Activated B cell treated with CpG ODN at 0.5 μM for 24 hours (primary cell): ENCODE data around the gene ASTL. TPM values are rescaled to one million over a fixed set of nuclear protein-coding genes. Genes with fewer than 3 reads are reported as not detected.

Source experiments
- ATAC-seq: fragments of 200-7000 bp; cut with Tn5 transposase; one replicate; pipeline ENCODE4 v1.10.0; 2021; ENCODE audit warnings: low read depth, mild to moderate bottlenecking, moderate library complexity
- CTCF ChIA-PET: fragments of 350-600 bp; sonication (Branson Sonifier 250); formaldehyde crosslinking; loops from one replicate; lab custom pipeline; 2021; ENCODE audit warnings: antibody characterized with exemption; lab: Charles Lee
- POLR2A ChIA-PET: fragments of 350-600 bp; sonication (Branson Sonifier 250); formaldehyde crosslinking; loops from one replicate; lab custom pipeline; 2021; ENCODE audit warnings: antibody characterized with exemption; lab: Charles Lee
- DNase-seq: peaks from one replicate; pipeline ENCODE4 v3.0.0; 2022
- H3K27ac Mint-ChIP-seq: one replicate; pipeline ENCODE4 v1.8.0; 2020; ENCODE audit warnings: mixed read lengths
- H3K27me3 Mint-ChIP-seq: one replicate; pipeline ENCODE4 v1.8.0; 2021; ENCODE audit warnings: mixed read lengths
- H3K36me3 Mint-ChIP-seq: one replicate; pipeline ENCODE4 v1.8.0; 2021; ENCODE audit warnings: low read depth, mixed read lengths
- H3K4me1 Mint-ChIP-seq: one replicate; pipeline ENCODE4 v1.8.0; 2021; ENCODE audit warnings: mixed read lengths
- H3K4me3 Mint-ChIP-seq: one replicate; pipeline ENCODE4 v1.8.0; 2020; ENCODE audit warnings: mild to moderate bottlenecking, mixed read lengths
- H3K9me3 Mint-ChIP-seq: one replicate; pipeline ENCODE4 v1.8.0; 2020; ENCODE audit warnings: mixed read lengths
- CTCF ChIP-seq: fragments of 200-600 bp; IDR thresholded peaks from one replicate; pipeline ENCODE4 v1.8.0; 2022; ENCODE audit warnings: antibody characterized with exemption, mild to moderate bottlenecking
- intact Hi-C: fragments of 100-400 bp; cut with micrococcal nuclease; formaldehyde crosslinking; loops from one replicate; pipeline ENCODE4 v1.15.1; 2024
- total RNA-seq: library from RNA; stranded (reverse); gene quantifications from 2 replicates; pipeline ENCODE4 v1.2.3, GENCODE V29; 2022

Gene ASTL
- total RNA-seq, 1 donor from 2014 or later, result 1.6 TPM

GRCh38 chr2:96175951-96176350 is 37.6 kb upstream of the ASTL start:
- ATAC-seq, result no peak
- H3K9me3 Mint-ChIP-seq, result no peaks in the 10 kb centered on the region

GRCh38 chr2:96174251-96175144 is 36.2 kb upstream of the ASTL start:
- Mint-ChIP-seq H3K27ac (no peak overlapping the region), H3K9me3 (no peaks in the 10 kb centered on the region), H3K4me1 (peaks cover 20% of the 10 kb centered on the region), H3K27me3 (no peaks in the 10 kb centered on the region), H3K4me3 (no peak overlapping the region), H3K36me3 (no peaks in the 10 kb centered on the region)
- TF ChIP-seq CTCF, result peak; percentile 75
- peak; percentile 76 for DNase-seq
- peak; percentile 99 for ATAC-seq
- POLR2A ChIA-PET, result interaction anchor here (0.5 to 14.8 kb wide), 14 partner anchors 11 to 152 kb away, joined by 3 to 534 read pairs (median 6); partner anchors contain the start of genes ASTL, CIAO1, DUSP2 and STARD7
- CTCF ChIA-PET, result interaction anchor here (0.6 to 7.0 kb wide), 42 partner anchors 10 to 379 kb away, joined by 3 to 511 read pairs (median 5); partner anchors contain the start of genes ADRA2B, ANKRD36C, ASTL and CIAO1
- intact Hi-C loops, result loop anchor here (1.0 to 10.0 kb wide), 6 partner anchors 10 to 180 kb away; partner anchors contain the start of genes ANKRD36C and ASTL

More at GRCh38 chr2:96175951-96176350, 37.6 kb upstream of the ASTL start:
- intact Hi-C loops, result loop anchor here (10.0 kb wide), 2 partner anchors 151 to 181 kb away; partner anchors contain the start of gene ANKRD36C
- Mint-ChIP-seq H3K27me3 (no peaks in the 10 kb centered on the region), H3K27ac (no peak overlapping the region), H3K4me1 (peaks cover 22% of the 10 kb centered on the region), H3K36me3 (no peaks in the 10 kb centered on the region), H3K4me3 (no peak overlapping the region)
- ChIA-PET POLR2A (interaction anchor here (2.0 to 14.8 kb wide), 4 partner anchors 32 to 91 kb away, joined by 7 to 534 read pairs (median 12); partner anchors contain the start of genes ASTL, DUSP2 and STARD7), CTCF (interaction anchor here (1.2 to 7.0 kb wide), 9 partner anchors 25 to 153 kb away, joined by 3 to 511 read pairs (median 12); partner anchors contain the start of genes ADRA2B, ASTL, DUSP2 and STARD7)
- no peak for TF ChIP-seq CTCF
- DNase-seq, result no peak

GRCh38 chr2:96171831-96172230 is 33.5 kb upstream of the ASTL start:
- Mint-ChIP-seq H3K4me3 (no peak overlapping the region), H3K4me1 (peaks cover 30% of the 10 kb centered on the region), H3K9me3 (no peaks in the 10 kb centered on the region), H3K36me3 (no peaks in the 10 kb centered on the region), H3K27ac (no peak overlapping the region), H3K27me3 (no peaks in the 10 kb centered on the region)
- DNase-seq (no peak), ATAC-seq (no peak)
- no peak for TF ChIP-seq CTCF
- intact Hi-C loops, result loop anchor here (10.0 kb wide), 2 partner anchors 147 to 177 kb away; partner anchors contain the start of gene ANKRD36C
- ChIA-PET CTCF (interaction anchor here (1.5 kb wide), 1 partner anchor 14 kb away, joined by 3 read pairs; no protein-coding TSS in a partner anchor), POLR2A (interaction anchor here (14.8 kb wide), 1 partner anchor 28 kb away, joined by 534 read pairs; the partner anchor contains the start of genes ASTL and DUSP2)

- Mint-ChIP-seq H3K27me3 (no peaks in the 10 kb centered on the region), H3K9me3 (no peaks in the 10 kb centered on the region), H3K4me1 (peaks cover 30% of the 10 kb centered on the region), H3K36me3 (no peaks in the 10 kb centered on the region), H3K4me3 (no peak overlapping the region), H3K27ac (no peak overlapping the region)
- TF ChIP-seq CTCF, result no peak
- ATAC-seq (no peak), DNase-seq (no peak)
- ChIA-PET CTCF (no interaction called here), POLR2A (interaction anchor here (0.7 to 14.8 kb wide), 3 partner anchors 15 to 47 kb away, joined by 7 to 534 read pairs (median 7); partner anchors contain the start of genes ASTL and DUSP2)
- intact Hi-C loops, result loop anchor here (10.0 kb wide), 2 partner anchors 146 to 176 kb away; partner anchors contain the start of gene ANKRD36C
Measured at GRCh38 chr2:96170626-96171025, 32.3 kb upstream of the ASTL start.
